Hepatocyte (in vitro differentiated cells): ENCODE results near the gene VSIG10L2. TPM values are rescaled to one million over a fixed set of nuclear protein-coding genes. Genes with fewer than 3 reads are reported as not detected.
"Not testable (repeated sequence)": the region's sequence is repeated elsewhere in the genome, so short reads cannot be mapped to it uniquely, and the experiment has no call there.

Experiments
- DNase-seq: peaks from one replicate; pipeline ENCODE4 v3.0.0-alpha.2; 2016; ENCODE audit warnings: low spot score
- H2AFZ ChIP-seq: fragments of 200-600 bp; sonication (generic); 2 replicates; pipeline ENCODE4 v1.6.0; 2016; ENCODE audit warnings: antibody characterized with exemption, mild to moderate bottlenecking
- H3K27ac ChIP-seq: fragments of 200-600 bp; sonication (generic); 2 replicates; pipeline ENCODE4 v1.5.1; 2016; ENCODE audit warnings: mild to moderate bottlenecking
- H3K27me3 ChIP-seq: fragments of 200-600 bp; sonication (generic); 2 replicates; pipeline ENCODE4 v1.6.1; 2016
- H3K36me3 ChIP-seq: fragments of 200-600 bp; sonication (generic); replicated peaks from 2 replicates; pipeline ENCODE4 v1.5.1; 2016; ENCODE audit warnings: low read depth; ENCODE audit not compliant: insufficient read depth
- H3K4me1 ChIP-seq: fragments of 200-600 bp; sonication (generic); 2 replicates; pipeline ENCODE4 v1.5.1; 2016; ENCODE audit warnings: mild to moderate bottlenecking, moderate library complexity; ENCODE audit not compliant: insufficient read depth
- H3K4me2 ChIP-seq: fragments of 200-600 bp; sonication (generic); 2 replicates; pipeline ENCODE4 v1.6.0; 2016
- H3K4me3 ChIP-seq: fragments of 200-600 bp; sonication (generic); 2 replicates; pipeline ENCODE4 v1.5.1; 2016; ENCODE audit warnings: mild to moderate bottlenecking
- H3K79me2 ChIP-seq: fragments of 200-600 bp; sonication (generic); 2 replicates; pipeline ENCODE4 v1.6.0; 2017; ENCODE audit warnings: mild to moderate bottlenecking
- H3K9me2 ChIP-seq: fragments of 200-600 bp; sonication (generic); replicated peaks from 2 replicates; pipeline ENCODE4 v1.6.0; 2017; ENCODE audit warnings: mild to moderate bottlenecking; ENCODE audit not compliant: insufficient read depth
- H3K9me3 ChIP-seq: fragments of 200-600 bp; sonication (generic); 2 replicates; pipeline ENCODE4 v1.5.1; 2016; ENCODE audit warnings: low read depth, mild to moderate bottlenecking
- H4K20me1 ChIP-seq: fragments of 200-600 bp; sonication (generic); 2 replicates; pipeline ENCODE4 v1.6.0; 2016; ENCODE audit warnings: mild to moderate bottlenecking; ENCODE audit not compliant: insufficient read depth, poor library complexity, severe bottlenecking
- EZH2 ChIP-seq: fragments of 200-600 bp; sonication (generic); IDR thresholded peaks from 2 replicates; pipeline ENCODE4 v1.6.1; 2016; ENCODE audit warnings: antibody characterized with exemption, mild to moderate bottlenecking, borderline replicate concordance
- EZH2phosphoT487 ChIP-seq: fragments of 200-600 bp; sonication (generic); IDR thresholded peaks from one replicate; pipeline ENCODE4 v1.6.1; 2018; ENCODE audit warnings: antibody characterized with exemption, mild to moderate bottlenecking, low read depth, moderate library complexity; ENCODE audit not compliant: unreplicated experiment, severe bottlenecking
- WGBS: methylation state at CpG from one replicate; pipeline ENCODE4 v1.1.6; 2016; ENCODE audit warnings: low lambda C conversion rate; ENCODE audit errors: missing lambda C conversion rate; 5-methylcytosine and 5-hydroxymethylcytosine counted together
- polyA plus RNA-seq: library from polyadenylated mRNA; unstranded; fragments of >200 nt; fragmentation: Nextera tagmentation; extraction: Ambion mirVana; gene quantifications from 2 replicates; pipeline ENCODE4 v1.2.1, GENCODE V29; 2016
- total RNA-seq: library from RNA; depleted of rRNA; stranded (reverse); fragments of >200 nt; gene quantifications from 2 replicates; pipeline ENCODE4 v1.2.3, GENCODE V29; 2014
- TF ChIP-seq, protein P1 (sequence below): fragments of 200-600 bp; sonication (generic); IDR thresholded peaks from 2 replicates; pipeline ENCODE4 v1.5.1; 2016; ENCODE audit warnings: antibody characterized with exemption, mild to moderate bottlenecking; ENCODE audit not compliant: poor library complexity

Gene VSIG10L2
- total and polyA plus RNA-seq, 2 experiments from 2014 or later: not detected

GRCh38 chr11:125978778-125979407 is 33.0 kb downstream of the VSIG10L2 start:
- H3K79me2 ChIP-seq: no peaks in the 10 kb centered on the region
- H4K20me1 ChIP-seq: no peaks in the 10 kb centered on the region
- H3K36me3 ChIP-seq: no peaks in the 10 kb centered on the region
- no peaks in the 10 kb centered on the region for H3K9me2 ChIP-seq
- DNase-seq: no peak
- H3K4me3 ChIP-seq: no peak overlapping the region
- no peak overlapping the region for H3K4me2 ChIP-seq
- 86% methylated on average over 3 of the region's 3 CpGs for WGBS
- H3K9me3 ChIP-seq: no peaks in the 10 kb centered on the region
- no peaks in the 10 kb centered on the region for H3K4me1 ChIP-seq
- TF ChIP-seq EZH2phosphoT487: no peak
- TF ChIP-seq, protein P1, sequence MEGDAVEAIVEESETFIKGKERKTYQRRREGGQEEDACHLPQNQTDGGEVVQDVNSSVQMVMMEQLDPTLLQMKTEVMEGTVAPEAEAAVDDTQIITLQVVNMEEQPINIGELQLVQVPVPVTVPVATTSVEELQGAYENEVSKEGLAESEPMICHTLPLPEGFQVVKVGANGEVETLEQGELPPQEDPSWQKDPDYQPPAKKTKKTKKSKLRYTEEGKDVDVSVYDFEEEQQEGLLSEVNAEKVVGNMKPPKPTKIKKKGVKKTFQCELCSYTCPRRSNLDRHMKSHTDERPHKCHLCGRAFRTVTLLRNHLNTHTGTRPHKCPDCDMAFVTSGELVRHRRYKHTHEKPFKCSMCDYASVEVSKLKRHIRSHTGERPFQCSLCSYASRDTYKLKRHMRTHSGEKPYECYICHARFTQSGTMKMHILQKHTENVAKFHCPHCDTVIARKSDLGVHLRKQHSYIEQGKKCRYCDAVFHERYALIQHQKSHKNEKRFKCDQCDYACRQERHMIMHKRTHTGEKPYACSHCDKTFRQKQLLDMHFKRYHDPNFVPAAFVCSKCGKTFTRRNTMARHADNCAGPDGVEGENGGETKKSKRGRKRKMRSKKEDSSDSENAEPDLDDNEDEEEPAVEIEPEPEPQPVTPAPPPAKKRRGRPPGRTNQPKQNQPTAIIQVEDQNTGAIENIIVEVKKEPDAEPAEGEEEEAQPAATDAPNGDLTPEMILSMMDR: no peak
- TF ChIP-seq EZH2: no peak
- H2AFZ ChIP-seq: no peak overlapping the region
- H3K27me3 ChIP-seq: no peaks in the 10 kb centered on the region
- H3K27ac ChIP-seq: no peak overlapping the region

DNA sequence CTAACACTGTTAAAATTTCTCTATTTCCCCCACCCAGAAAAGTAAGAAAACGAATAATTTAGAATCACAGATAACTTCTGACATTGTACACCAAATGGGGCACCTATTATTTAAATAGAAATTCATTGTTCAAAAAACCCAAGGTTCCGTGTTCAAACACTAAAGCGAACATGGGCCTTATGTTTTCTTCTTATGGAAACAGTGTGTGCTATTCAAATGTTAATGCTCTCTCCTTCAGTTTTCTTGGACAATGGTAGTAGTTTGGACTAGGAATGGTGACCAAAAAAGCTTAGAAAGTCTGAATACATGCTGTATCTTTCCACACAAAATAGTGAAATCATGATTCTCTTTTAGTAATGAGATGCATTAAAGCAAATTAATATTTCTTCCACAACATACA is 33.7 kb downstream of the VSIG10L2 start:
- H3K36me3 ChIP-seq: no peaks in the 10 kb centered on the region
- H3K27me3 ChIP-seq: no peaks in the 10 kb centered on the region
- no peak overlapping the region for H3K4me3 ChIP-seq
- no peak for TF ChIP-seq EZH2
- TF ChIP-seq, protein P1: no peak
- TF ChIP-seq EZH2phosphoT487: no peak
- no peak overlapping the region for H3K27ac ChIP-seq
- no peak overlapping the region for H3K4me2 ChIP-seq
- no peaks in the 10 kb centered on the region for H3K79me2 ChIP-seq
- H2AFZ ChIP-seq: no peak overlapping the region
- no peak for DNase-seq
- no peaks in the 10 kb centered on the region for H3K4me1 ChIP-seq
- 93% methylated on average over 3 of the region's 3 CpGs for WGBS
- H3K9me3 ChIP-seq: no peaks in the 10 kb centered on the region
- no peaks in the 10 kb centered on the region for H4K20me1 ChIP-seq
- no peaks in the 10 kb centered on the region for H3K9me2 ChIP-seq

- Histone ChIP-seq H3K9me2 (no peaks in the 10 kb centered on the region), H2AFZ (no peak overlapping the region), H3K4me1 (no peaks in the 10 kb centered on the region), H4K20me1 (no peaks in the 10 kb centered on the region), H3K4me3 (no peak overlapping the region), H3K36me3 (no peaks in the 10 kb centered on the region), H3K9me3 (no peaks in the 10 kb centered on the region), H3K27me3 (no peaks in the 10 kb centered on the region), H3K79me2 (no peaks in the 10 kb centered on the region), H3K27ac (no peak overlapping the region), H3K4me2 (no peak overlapping the region)
- no peak for DNase-seq
- TF ChIP-seq, protein P1: no peak
- TF ChIP-seq EZH2: no peak
- no peak for TF ChIP-seq EZH2phosphoT487
- 92% methylated on average over 8 of the region's 8 CpGs for WGBS
Observed at GRCh38 chr11:125980436-125980835, 34.6 kb downstream of the VSIG10L2 start.

DNA sequence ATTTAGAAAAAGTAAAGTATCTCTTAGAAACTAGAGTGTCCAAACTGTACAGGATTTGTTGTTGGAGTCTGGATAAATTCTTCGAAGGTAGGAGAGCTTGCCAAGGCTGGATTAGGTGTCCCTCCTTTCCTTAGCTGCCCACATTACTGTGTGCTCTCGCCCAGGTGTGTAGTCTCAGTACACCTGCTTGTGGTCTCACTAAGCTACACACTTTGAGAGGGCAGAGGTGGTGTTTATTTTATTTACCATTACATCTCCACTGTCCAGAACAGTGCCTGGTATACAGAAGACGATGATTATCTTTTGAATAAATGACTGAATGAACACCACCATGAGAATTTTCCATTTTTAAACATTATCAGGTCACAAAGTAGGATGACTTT is 36.5 kb downstream of the VSIG10L2 start:
- H3K36me3 ChIP-seq: no peaks in the 10 kb centered on the region
- no peak overlapping the region for H3K27ac ChIP-seq

DNA sequence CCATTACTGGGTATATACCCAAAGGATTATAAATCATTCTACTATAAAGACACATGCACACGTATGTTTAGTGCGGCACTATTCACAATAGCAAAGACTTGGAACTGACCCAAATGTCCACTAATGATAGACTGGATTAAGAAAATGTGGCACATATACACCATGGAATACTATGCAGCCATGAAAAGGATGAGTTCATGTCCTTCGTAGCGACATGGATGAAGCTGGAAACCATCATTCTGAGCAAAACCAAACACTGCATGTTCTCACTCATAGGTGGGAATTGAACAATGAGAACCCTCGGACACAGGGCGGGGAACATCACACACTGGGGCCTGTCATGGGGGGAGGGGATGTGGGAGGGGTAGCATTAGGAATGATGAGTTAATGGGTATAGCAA is 40.1 kb downstream of the VSIG10L2 start:
- not testable (repeated sequence) for H3K4me2 ChIP-seq, DNase-seq, H2AFZ ChIP-seq, H4K20me1 ChIP-seq, H3K9me3 ChIP-seq, H3K79me2 ChIP-seq, H3K36me3 ChIP-seq, H3K27me3 ChIP-seq, H3K9me2 ChIP-seq, H3K4me3 ChIP-seq, H3K4me1 ChIP-seq, H3K27ac ChIP-seq
- 98% methylated on average over 6 of the region's 6 CpGs for WGBS

More for the DNA sequence above, 36.5 kb downstream of the VSIG10L2 start:
- Histone ChIP-seq H3K9me3 (no peaks in the 10 kb centered on the region), H3K4me2 (no peak overlapping the region), H4K20me1 (no peaks in the 10 kb centered on the region), H3K79me2 (no peaks in the 10 kb centered on the region), H3K9me2 (no peaks in the 10 kb centered on the region), H2AFZ (no peak overlapping the region), H3K27me3 (no peaks in the 10 kb centered on the region), H3K4me1 (no peaks in the 10 kb centered on the region), H3K4me3 (no peak overlapping the region)
- WGBS: 98% methylated on average over 3 of the region's 3 CpGs
- no peak for TF ChIP-seq EZH2
- TF ChIP-seq, protein P1: no peak
- DNase-seq: no peak
